ENCODE measurements around the gene PKIB. TPM values are rescaled to one million over a fixed set of nuclear protein-coding genes. Genes with fewer than 3 reads are reported as not detected.

PKIB gene
- polyA plus RNA-seq, 3 donors, result 2.7 to 4.5 (median 2.8) TPM

DNA sequence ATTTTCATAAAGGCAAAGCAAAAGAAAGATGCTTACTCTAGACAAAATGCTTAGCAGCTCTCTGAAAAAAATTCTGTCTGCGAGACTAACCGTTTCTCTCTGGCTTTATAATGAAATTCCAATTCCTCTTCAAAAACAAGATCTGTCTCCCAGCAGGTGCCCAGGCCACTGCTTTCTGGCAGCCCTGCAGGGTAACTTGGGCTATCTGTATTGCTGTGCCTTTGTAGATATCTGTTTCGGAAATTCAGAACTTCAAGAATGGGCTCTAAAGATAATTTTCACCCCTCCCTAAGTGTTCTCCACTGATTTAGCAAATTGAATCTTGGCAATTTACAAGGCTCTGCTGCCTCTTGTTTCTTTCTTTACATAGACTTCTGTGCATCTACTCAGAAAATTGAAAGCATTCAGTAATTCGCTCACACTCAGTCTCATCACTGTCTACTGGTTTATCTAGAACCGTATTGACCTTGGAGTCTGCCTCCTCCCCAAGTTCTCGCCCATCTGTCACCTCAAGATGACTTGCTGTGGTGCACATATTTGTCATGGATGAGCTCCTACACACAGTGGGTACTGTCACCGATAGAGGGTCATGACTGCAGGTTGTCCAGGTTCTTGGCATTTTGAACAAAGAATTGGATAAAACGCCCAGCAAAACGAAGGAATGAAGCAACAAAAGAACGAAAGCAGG lies 142.9 kb downstream of the PKIB start:
- 83 to 87% (median 84%) methylated on average over 10 of the region's 10 CpGs for whole genome bisulfite sequencing, 3 donors
- H3K27ac ChIP-seq (ENCODE audit: low read depth, low read length), result no peak overlapping the region

DNA sequence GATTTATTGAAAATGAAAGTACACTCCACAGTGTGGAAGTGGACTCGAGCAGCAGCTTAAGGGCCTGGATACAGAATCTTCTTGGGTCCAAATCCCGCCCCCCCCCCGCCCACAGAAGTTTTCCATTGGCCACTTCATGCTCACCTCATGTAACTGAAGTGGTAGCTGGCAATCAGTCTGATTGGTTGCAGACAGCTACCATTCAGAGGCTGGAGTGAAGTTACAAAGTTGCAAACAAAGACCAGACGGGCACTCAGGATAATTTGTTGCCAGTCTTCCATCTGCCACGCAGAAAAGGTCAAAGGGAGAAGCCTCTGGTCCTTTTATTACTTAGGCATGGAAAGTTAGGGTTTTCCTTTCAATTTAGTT lies 143.5 kb downstream of the PKIB start:
- no peak overlapping the region for H3K27ac ChIP-seq (ENCODE audit: low read depth, low read length)

DNA sequence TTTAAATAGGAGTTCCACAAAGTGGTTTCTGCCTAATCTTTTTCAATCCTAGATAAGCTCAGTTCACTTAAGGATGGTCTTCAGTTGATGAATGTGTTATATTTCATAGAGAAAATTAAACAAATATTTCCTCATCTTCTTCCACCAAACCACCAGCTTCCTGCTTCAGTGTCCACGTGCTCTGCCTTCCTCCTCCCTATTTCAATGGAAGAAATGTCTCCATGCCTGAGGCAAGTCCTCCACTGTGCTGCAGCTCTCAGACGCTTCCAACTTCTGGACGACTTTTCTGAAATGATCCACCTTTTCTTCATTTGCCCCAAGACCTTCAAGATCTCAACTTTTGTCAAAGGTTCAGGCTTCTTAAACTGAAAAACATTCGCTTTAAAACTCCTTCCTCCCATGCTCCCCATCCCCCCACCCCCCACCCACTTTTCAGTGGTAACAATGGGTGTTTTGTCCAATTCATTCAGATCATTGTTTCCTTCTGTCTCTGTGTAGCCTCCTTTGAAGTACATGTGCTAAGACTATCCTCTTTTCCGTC lies 144.1 kb downstream of the PKIB start:
- H3K27ac ChIP-seq (ENCODE audit: low read depth, low read length), result no peak overlapping the region
- 71 to 76% (median 72%) methylated on average over 5 of the region's 5 CpGs for WGBS, 3 donors

More for the DNA sequence above, 143.5 kb downstream of the PKIB start:
- 57 to 60% (median 60%) methylated on average over 4 to 5 of the region's 5 CpGs for WGBS, 3 donors

DNA sequence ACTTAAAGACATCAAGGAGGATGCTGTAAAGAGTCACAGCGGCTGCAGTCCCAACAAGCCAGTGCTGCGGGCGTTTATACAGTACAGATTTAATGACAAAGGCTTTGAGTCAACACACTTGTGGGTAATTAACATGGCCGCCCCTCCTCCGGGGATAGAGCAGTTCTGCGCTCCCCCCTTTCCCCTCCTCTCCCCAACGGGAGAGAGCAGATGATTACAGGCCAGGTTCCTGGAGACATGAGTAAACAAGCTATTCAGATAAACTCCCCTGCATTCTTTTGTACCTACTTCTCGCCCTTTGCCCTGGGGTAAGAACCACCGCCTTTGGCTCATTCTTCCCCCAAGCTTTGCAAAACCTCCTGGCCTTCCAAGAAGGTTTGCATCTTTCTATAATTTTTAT lies 145.7 kb downstream of the PKIB start:
- 57 to 81% (median 71%) methylated on average over 9 of the region's 9 CpGs for WGBS, 3 donors
- no peak overlapping the region for H3K27ac ChIP-seq (ENCODE audit: low read depth, low read length)

DNA sequence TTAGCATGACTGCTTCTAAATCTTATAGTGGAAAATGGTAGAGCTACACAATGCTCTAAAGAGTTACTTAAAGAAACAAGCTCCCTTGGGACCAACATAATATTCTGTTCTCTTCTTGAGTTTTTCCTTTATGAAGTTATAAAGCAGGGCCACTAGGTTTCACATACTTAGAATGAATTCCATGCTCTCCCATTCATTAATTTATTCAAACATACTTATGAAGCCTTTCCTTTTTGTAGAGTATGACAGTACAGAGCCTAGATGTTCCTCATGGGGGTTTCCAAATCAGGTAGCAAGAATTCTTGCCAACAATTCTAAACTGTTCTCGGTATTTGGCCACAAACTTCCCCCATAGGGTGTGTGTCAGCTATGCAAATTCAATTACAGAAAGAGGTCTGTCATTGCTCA lies 148.7 kb downstream of the PKIB start:
- no peak overlapping the region for H3K27ac ChIP-seq (ENCODE audit: low read depth, low read length)
- 21 to 59% (median 33%) methylated on average over 1 of the region's 1 CpG for WGBS, 3 donors

DNA sequence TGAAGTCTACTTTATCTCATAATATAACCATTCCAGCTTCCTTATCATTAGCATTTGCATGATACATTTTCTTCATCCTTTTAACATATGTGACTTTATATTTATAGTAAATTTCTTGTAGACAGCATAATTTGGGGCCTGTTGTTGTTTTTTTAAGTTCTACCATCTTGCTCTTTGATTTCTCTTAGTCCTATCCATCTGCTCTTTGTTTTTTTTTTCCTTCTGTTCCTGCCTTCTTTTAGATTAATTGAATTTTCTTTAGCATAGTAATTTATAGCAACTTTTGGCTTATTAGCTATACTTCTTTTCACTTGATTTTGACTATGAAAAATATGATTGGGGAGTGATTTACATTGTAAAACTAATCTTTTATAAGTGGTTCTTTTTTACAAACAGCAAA lies 150.1 kb downstream of the PKIB start:
- no peak overlapping the region for H3K27ac ChIP-seq (ENCODE audit: low read depth, low read length)

DNA sequence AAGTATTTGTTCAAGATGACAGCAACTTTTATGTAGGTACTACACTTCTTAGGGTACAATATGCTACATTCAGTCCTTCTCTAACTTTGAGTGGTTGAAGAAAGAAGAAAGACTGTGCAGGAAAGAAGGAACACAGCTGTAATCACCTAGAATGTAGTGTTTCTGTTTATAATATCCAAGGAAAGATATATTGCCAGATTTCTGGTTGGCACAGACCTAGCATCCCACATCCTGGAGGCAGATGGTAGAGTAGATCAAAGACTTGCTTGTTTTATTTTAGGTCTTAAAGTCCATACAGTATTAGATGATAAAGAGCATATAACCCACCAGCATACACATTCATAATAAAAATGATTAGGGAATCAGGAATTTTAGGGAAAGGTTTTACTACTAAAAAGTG lies 156.1 kb downstream of the PKIB start:
- H3K27ac ChIP-seq (ENCODE audit: low read depth, low read length), result no peak overlapping the region

DNA sequence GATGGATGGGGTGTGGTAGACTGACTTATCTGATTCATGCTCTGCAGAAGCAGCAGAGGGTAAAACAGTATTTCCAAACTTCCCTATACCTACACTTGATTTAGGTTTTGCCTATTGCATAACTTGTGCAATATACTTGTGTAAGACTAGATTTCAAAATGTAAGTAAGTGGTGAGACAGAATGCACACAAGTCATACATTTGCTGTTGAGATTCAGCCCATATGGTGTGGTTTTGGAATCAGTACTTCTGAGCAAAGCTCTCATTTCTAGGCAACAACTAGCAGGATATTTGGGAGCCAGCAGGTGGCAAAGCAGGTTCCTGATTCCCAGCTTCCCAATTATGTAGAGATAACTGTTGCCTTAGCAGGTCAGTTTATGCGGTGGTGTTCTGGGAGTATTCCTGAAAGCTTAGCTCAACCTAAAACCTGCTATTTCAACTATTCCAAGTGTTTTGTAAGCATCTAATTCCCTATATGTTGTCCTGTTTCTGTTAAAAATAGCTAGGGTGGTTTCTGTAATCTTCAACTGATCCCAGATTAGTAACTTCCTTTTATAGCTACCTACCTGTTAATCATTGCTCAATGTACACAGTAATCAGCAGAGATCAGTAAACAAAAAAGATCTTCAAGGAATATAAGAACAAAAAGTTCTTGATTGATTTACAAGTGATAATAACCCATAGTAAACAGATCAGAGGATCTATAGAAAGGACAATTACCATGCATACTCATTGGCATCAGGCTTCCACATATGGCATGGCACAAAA lies 160.8 kb downstream of the PKIB start:
- H3K27ac ChIP-seq (ENCODE audit: low read depth, low read length), result no peak overlapping the region
- WGBS, 3 donors, result 15 to 38% (median 17%) methylated on average over 1 of the region's 1 CpG

DNA sequence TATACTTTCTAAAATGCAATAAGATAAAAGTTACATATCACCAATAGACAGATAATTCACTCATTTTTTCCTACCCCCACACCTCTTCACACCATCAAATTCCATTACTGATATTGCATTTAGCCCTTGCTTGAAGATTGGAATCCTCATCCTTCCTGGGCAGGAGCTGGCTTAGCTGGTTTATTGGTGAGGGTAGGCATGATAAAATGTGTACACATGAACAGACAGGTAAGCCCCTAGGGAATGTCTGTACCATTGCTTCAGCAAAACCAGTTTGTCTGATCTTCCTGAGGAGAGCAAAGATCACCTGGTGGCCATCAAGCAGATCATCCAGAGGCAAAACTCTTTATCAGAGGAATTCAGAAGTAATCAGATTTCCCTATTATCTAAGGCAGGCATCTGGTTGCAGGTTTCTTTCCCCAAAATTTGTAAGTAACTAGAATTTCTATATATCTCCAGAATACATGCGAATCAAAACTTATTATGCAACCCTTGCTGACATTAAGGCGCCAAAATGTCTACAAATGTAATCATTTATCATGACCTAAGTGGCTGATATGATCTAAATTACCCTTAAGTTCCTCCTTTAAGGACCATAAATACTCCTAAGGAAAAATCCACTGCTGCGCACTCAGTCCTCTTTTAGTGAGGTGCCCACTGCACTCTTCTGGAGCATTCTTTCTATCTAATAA lies 162.7 kb downstream of the PKIB start:
- WGBS, 3 donors, result 68 to 85% (median 73%) methylated on average over 3 of the region's 3 CpGs
- H3K27ac ChIP-seq (ENCODE audit: low read depth, low read length), result no peak overlapping the region

Other genes with a start within 250 kb of the PKIB start
- gene HSF2, start 210.8 kb upstream of the PKIB start, polyA plus RNA-seq, result 1 to 10 TPM; 3.1 to 8.4 (median 6.4) TPM
- 100 to 1,000 TPM in 2 of 3 donors, 10 to 100 TPM in 1; 61.0 to 164 (median 156) TPM for gene SERINC1, start 138.6 kb upstream of the PKIB start, polyA plus RNA-seq
- under 1 TPM in 1 of 3 donors, not detected in 2; 0.08 TPM for gene FABP7, start 169.3 kb downstream of the PKIB start, polyA plus RNA-seq
- gene SMPDL3A, start 178.9 kb downstream of the PKIB start, polyA plus RNA-seq, result 10 to 100 TPM in 1 of 3 donors, 1 to 10 TPM in 2; 5.2 to 12.4 (median 9.8) TPM